ENCODE measurements around the gene FAM181B. TPM values are rescaled to one million over a fixed set of nuclear protein-coding genes. Genes with fewer than 3 reads are reported as not detected.

FAM181B gene
- total and polyA plus RNA-seq, 8 donors: 0.46 to 0.67 (median 0.50) TPM

DNA sequence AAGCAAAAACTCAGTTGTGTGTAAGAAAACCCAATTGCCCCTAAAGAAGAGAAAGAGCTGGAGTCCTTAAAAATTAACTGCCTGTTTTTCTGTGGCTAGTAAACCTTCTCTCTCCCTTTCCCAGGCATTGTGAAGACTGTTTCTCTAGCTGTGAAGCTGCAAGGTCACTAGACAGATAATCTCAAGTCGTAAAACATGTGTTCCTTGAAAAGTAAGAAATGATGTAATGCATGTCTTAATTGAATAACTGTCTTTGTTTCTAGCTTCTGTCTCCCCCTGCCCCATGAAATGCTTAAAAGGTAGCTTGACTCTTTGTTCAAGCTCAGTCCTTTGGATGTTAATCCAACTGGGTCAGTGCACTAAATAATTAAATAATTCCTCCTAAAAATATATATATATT, 29.5 kb upstream of the FAM181B start:
- TF ChIP-seq, protein P1, sequence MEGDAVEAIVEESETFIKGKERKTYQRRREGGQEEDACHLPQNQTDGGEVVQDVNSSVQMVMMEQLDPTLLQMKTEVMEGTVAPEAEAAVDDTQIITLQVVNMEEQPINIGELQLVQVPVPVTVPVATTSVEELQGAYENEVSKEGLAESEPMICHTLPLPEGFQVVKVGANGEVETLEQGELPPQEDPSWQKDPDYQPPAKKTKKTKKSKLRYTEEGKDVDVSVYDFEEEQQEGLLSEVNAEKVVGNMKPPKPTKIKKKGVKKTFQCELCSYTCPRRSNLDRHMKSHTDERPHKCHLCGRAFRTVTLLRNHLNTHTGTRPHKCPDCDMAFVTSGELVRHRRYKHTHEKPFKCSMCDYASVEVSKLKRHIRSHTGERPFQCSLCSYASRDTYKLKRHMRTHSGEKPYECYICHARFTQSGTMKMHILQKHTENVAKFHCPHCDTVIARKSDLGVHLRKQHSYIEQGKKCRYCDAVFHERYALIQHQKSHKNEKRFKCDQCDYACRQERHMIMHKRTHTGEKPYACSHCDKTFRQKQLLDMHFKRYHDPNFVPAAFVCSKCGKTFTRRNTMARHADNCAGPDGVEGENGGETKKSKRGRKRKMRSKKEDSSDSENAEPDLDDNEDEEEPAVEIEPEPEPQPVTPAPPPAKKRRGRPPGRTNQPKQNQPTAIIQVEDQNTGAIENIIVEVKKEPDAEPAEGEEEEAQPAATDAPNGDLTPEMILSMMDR (IDR thresholded peaks at IDR 0.05): no peak
- FAIRE-seq: no peak
- ATAC-seq: no peak

DNA sequence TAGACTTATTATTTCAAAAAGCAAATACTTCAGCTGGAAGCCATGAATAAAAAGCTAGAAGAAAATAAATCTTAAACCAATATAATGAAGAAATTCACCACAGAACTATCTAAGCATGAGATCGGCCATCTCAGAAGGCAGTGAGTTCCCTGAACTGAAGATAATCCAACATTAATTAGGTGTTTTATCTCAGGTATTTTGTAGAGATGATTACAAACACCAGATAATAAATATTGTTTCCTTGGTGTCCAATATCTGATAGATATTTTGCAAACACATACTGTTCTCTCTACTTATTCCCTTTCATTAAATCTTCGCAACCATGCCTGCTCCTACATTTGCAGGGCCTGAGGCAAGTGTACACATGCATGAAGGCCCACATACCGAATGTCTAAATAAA, 26.0 kb upstream of the FAM181B start:
- no peaks in the 10 kb centered on the region for H3K9me3 ChIP-seq
- ATAC-seq (no peak), FAIRE-seq (no peak), DNase-seq (no peak)
- peaks cover 0 to 4% (median 0%) of the 10 kb centered on the region in 4 donors for H3K27me3 ChIP-seq
- H3K4me3 ChIP-seq: no peak overlapping the region
- no peak overlapping the region for H3K27ac ChIP-seq
- WGBS, 2 donors: 95 to 96% methylated on average over 3 of the region's 3 CpGs
- TF ChIP-seq, protein P1 (IDR thresholded peaks at IDR 0.05): no peak
- H3K36me3 ChIP-seq: no peaks in the 10 kb centered on the region
- intact Hi-C loops (cut with DNase I): no loop called here
- peaks cover 0 to 12% (median 8%) of the 10 kb centered on the region in 3 donors for H3K4me1 ChIP-seq

More for the DNA sequence above, 29.5 kb upstream of the FAM181B start:
- peaks cover 0 to 4% (median 0%) of the 10 kb centered on the region in 4 donors for H3K27me3 ChIP-seq
- H3K36me3 ChIP-seq: no peaks in the 10 kb centered on the region
- no peak overlapping the region for H3K27ac ChIP-seq
- H3K4me3 ChIP-seq: no peak overlapping the region
- intact Hi-C loops (cut with DNase I): no loop called here
- WGBS, 2 donors: 38 to 42% methylated on average over 1 of the region's 1 CpG
- H3K4me1 ChIP-seq: peaks cover 0 to 2% (median under 1%) of the 10 kb centered on the region in 3 donors
- no peak for DNase-seq
- no peaks in the 10 kb centered on the region for H3K9me3 ChIP-seq

DNA sequence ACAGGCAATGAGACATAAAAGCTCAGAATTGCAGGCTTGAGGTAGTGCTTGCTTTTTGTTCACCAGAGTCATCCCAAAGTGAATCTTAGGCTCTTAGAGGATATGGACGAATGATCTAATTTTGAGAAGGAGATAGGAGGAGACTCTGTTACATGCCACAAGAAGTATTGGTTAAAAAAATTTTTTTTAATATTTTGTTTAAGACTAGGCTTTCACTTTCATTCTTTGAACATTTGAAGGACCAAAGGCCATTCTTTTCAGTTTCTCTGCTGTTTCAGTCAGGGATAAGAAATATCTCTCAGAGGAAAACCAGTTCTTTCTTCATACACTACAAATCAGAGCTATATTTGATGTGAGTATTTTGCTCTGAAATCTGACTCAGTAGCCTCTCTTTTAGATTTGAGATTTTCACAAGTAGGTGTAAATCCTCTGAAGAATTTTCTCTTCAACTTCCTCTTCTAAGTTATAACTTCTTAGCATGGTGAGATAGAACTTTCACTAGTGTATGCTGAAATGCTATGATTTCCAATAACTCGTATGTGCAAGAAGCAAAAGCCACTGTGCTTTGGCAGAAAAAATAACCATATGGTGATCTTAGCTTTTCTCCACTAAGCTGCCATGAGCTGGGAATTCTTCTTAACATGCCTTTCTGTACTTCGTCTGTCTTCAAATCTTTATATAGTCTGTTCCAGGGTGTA, 24.1 kb upstream of the FAM181B start:
- FAIRE-seq (no peak), DNase-seq (no peak), ATAC-seq (peak in 2 of 4 donors; percentile 12 to 24)
- WGBS, 2 donors: 48 to 55% methylated on average over 3 of the region's 3 CpGs
- H3K4me3 ChIP-seq: no peak overlapping the region
- H3K9me3 ChIP-seq: no peaks in the 10 kb centered on the region
- peaks cover 0 to 12% (median 8%) of the 10 kb centered on the region in 3 donors for H3K4me1 ChIP-seq
- intact Hi-C loops (cut with DNase I): no loop called here
- H3K27ac ChIP-seq: peak overlapping the region in 3 of 4 donors; percentile 1 to 58 (median 38)
- no peaks in the 10 kb centered on the region for H3K27me3 ChIP-seq
- TF ChIP-seq, protein P1 (IDR thresholded peaks at IDR 0.05): no peak
- no peaks in the 10 kb centered on the region for H3K36me3 ChIP-seq

DNA sequence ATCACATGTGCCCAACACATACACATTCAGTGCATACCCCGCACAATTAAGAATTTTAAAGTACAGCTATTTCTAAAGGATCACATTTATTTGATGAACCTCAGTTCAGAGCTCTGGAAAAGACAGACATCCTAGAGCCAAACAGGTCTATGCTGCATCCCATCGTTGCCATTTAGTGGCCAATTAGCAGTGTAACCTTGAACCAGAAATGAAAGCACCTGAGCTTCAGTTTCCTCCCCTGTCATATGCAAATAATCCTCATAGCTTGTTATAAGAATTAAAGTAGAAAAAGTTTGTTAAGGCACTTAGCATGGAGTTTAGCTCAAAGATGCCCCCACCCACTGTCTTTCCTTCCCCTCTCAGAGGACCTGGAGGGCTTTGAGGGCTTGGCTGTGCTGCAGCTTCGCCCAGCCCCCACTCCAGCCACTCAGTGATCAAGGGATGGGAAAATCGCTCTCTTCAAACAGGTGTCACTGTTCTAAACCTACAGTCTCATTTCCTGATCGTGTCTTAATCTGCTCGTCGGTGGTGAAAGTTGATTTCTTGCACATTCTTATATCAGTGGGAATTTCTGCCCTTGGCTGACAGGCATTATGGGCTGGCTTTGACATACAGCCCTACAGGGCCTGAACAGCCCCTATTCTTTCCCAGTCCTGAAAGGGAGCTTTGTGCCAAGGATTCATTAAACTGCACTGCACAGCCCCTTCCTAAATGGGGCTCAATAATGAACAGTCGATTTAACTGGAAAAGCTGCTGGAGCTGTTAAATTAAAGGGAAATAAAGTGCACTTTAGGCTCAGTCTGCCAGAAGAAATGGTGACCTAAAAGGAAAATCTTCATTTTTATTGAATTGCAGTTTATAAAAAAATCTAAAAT, 23.3 kb upstream of the FAM181B start:
- Histone ChIP-seq H3K27ac (peak overlapping the region in 3 of 4 donors; percentile 1 to 58 (median 38)), H3K36me3 (no peaks in the 10 kb centered on the region), H3K4me1 (peaks cover 0 to 12% (median 8%) of the 10 kb centered on the region in 3 donors), H3K4me3 (no peak overlapping the region), H3K27me3 (no peaks in the 10 kb centered on the region), H3K9me3 (no peaks in the 10 kb centered on the region)
- intact Hi-C loops (cut with DNase I): no loop called here
- TF ChIP-seq, protein P1 (IDR thresholded peaks at IDR 0.05): no peak
- ATAC-seq: peak; percentile 87 to 92 (median 90)
- peak in 4 of 6 donors; percentile 19 to 33 (median 27) for DNase-seq
- WGBS, 2 donors: 27 to 29% methylated on average over 8 of the region's 8 CpGs
- no peak for FAIRE-seq

All from pancreas (tissue), 10 donors.